Breast epithelium (tissue), 3 donors: ENCODE measurements around the gene IMP3.

Source experiments
- CTCF ChIP-seq, 3 donors: fragments of 450-650 bp; IDR thresholded peaks; one replicate each; pipeline ENCODE4 v1.5.1; 2016 to 2017; ENCODE audit warnings: antibody characterized with exemption in 3 of 3, mild to moderate bottlenecking in 3 of 3, moderate library complexity in 3 of 3
- POLR2A ChIP-seq: fragments of 450-650 bp; IDR thresholded peaks from one replicate; pipeline ENCODE4 v1.6.1; 2016; ENCODE audit warnings: antibody characterized with exemption, mild to moderate bottlenecking, moderate library complexity

GRCh38 chr15:75650908-75651809 lies 11.1 kb upstream of the IMP3 start:
- TF ChIP-seq POLR2A (no peak), CTCF (IDR thresholded peaks at IDR 0.05) (no peak)
